DLD1 (cell line): ENCODE measurements around the gene MET.

ENCODE experiments used
- in situ Hi-C: cut with HindIII; loops from 2 replicates; pipeline ENCODE4 v1.10.0; 2017; ENCODE audit warnings: low sequenced_read_pairs

The MET gene

DNA sequence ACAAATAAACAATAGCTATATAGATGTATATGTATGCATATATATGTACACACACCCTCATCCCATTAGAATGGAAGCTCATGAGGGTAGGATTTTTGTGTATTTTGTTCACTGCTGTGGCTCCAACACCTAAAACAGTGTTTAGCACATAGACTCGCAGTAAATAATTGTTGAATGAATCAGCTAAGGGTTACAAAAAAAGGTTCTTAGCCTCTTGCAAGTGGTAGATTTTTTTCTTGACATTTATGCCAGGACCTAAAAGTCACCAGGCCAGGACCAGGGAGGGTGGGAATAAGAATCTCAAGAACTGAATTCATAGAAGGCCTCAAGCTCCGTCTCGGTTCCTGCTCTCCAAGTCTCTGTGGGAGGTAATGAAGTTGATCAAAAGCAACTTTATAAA is 107.9 kb downstream of the MET start:
- in situ Hi-C loops: no loop called here

DNA sequence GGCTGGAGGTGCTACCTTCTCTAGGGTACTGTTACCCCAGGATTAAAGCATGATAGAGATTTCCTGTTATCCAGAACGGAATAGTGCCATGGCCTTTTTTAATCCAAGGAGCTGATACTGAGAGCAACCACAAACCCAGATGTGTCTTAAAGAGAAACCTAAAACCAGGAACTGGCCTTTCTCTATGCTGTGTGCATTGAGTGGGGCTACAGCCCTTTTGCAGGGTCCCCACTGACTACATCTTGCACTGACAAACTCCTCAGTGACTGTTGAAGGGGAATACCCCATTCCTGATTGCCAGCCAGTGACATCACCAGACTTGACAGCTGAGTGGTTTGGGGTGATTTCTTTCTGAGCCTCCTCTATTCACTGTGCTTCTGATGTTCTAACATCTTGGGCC is 108.5 kb downstream of the MET start:
- in situ Hi-C loops: no loop called here

DNA sequence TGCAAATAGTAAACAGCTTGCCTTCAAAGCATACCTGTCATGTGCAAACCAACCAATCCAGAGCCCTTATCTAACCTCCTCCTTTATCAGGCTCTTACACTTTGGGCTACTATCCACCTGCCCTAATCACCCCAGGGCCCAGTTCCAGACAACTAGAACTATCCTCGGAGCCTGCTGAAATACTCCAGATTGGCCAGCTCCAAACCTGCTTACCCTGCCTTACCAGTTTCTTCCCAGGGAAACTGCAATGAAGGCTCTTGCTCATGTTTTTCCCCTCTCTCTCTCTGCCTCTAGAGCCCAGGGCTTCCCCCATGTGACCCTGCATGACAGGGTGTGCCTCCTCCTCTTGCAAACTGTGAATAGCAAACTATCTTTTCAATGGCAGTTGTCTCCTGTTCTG is 109.0 kb downstream of the MET start:
- in situ Hi-C loops: no loop called here

DNA sequence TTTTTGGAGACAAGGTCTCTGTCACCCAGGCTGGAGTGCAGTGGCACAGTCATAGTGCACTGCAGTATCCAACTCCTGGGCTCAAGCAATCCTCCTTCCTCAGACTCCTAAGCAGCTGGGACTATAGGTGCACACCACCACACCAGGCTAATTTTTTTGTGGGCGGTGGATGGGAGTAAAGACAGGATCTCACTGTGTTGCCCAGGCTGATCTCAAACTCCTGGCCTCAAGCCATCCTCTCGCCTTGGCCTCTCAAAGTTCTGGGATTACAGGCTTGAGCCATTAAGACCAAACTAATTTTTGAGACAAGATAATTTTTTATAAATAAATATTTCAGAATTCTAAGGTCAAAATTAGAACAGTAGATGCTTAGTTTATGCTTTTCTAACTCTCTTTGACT is 109.6 kb downstream of the MET start:
- in situ Hi-C loops: no loop called here

DNA sequence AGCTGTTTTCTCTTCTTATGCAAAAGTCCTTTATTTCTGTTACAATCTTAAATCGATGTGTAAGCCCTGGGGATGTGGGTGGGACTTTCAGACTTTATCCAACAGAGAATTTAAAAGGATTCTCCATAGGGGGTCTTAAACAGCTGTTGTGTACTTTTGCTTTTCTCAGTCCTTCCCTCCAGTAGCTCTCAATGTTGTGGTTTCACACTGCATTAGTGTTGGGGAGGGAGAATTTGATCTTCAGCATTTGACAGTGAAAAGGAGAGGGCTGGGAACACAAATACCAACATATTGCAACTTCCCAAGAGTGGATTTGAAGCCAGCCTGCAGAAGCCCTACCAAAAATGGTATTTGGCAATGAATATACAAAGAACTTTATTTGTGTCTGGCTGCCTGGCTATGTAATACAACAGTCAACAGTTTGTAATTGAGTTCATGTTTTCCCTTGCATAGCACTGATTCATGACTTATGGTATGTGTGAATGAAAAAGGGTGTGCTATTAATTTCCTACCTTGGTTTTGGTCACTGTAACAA is 110.2 kb downstream of the MET start:
- in situ Hi-C loops: no loop called here

DNA sequence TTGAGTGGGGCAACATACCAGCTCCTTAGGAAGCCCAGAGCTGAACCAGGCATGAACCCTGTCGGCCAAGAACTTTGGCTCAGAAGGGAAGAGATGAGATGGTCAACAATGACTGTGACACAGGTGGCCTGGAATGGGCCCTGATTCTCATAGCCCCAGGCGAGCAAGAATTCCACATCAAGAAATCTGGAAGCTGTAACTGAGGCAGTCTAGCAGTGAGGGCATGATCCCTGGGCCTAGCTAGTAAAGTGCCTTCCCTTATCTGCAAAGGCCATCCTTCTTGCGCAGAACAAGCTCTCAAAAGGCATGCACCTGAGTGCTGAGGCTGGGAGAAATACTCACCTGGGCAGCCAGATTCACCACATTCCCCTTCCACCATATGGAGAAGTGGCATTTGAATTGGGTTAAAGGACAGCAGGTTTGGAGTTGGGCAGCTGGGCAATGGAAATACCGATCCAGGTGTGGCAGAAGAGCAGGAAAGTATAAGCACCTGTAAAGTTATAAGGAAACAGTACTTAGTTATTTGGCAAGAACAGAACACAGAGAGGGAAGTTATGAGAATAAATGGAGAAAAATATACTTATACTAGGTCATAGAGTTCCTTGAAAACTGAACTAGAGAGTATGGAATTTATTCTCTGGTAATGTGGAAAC is 111.8 kb downstream of the MET start:
- in situ Hi-C loops: no loop called here

DNA sequence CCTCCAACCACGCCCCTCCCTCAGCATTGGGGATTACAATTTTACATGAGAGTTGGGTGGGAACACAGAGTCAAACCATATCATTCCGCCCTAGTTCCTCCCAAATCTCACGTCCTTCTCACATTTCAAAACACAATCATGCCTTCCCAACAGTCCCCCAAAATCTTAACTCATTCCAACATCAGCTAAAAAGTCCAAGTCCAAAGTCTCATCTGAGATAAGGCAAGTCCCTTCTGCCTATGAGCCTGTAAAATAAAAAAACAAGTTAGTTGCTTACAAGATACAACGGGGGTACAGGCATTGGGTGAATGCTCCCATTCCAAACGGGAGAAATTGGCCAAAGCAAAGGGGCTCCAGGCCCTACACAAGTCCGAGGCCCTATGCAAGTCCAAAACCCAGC is 112.7 kb downstream of the MET start:
- in situ Hi-C loops: no loop called here

DNA sequence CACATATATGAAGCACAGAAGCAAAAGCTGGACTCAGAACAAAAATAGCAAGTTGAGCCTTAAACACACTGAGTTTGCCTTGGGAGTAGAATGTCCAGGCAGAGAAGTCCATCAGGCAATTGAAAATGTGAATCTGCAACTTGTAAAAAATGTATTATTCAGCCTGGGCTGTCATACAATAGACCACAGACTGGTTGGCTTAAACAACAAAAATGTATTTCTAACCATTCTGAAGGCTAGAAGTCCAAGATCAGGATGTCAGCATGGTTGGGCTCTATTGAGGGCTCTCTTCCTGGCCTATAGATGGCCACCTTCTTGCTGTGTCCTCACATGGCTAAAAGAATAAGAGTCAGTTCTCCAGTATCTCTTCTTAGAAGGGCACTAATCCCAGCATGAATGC is 113.8 kb downstream of the MET start:
- in situ Hi-C loops: no loop called here

DNA sequence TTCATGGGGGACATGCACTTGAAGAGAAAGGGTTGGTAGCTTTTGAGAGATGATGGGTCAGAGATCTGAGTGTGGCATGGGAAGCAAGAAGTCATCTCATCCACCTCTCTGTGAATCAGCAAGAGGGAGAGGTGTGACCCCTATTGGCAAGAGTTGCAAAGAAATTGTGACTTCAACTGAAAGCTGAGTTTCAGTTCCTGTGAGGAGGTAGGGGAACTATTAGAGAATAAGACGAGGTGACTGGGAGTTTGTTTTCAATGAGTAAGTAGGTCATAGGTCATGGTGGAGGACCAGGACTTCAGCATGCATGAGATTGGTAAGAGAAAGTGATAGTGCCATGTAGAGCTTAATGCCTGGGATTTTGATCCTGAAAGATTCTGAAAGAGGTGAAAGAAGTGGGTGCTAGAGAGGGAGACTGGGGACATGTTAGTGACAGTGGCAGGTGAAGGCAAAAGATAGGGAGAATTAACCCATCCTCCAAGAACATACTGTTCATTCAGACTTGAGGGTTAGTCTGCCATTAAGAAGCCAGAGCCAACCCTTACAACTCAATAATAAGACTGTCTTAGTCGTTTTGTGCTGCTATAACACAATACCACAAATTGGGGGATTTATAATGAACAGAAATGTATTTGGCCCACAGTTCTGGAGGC is 114.9 kb downstream of the MET start:
- in situ Hi-C loops: no loop called here

DNA sequence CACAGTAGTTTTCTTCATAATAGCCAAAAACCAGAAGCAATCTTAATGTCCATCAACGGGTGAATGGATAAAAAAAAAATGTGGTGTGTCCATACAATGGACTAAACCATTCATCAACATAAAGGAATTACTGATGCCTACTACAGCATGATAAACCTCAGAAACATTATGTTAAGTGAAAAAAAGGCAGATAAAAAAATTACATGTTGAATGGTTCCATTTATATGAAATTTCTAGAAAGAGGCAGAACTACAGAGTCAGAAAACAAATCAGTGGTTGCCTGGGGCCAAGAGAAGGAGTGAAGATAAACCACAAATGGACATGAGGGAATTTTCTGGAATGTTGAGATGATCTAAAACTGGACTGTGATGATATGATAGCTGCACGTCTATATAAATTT is 115.9 kb downstream of the MET start:
- in situ Hi-C loops: no loop called here

DNA sequence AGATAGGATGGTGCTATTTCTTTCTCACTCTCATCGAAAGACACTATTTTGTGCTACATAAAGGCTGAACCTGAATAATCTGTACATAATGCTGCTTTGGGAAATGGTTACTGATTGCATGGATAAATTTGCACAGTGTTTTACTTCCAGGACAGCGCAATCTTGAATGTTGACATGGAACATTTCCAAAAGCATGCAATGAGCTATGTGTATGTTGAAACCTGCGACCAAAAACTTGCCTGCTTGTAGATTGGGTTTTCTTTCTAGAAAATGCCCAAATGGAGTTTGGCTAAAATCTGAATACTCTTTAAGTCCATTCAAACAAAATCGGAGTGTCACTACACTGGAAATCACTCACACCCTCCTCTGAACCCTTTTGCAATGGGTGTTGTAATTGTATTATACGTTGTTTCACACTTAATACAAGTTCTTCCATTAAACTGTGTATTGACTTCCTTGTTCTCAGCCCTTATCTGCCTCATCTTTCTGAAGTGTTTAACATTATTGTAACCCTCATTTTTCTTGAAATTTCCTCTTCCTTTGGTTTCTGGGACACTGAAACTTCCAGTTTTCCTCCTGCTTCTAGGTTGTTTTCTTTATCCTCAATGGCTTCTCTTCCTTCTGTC is 116.7 kb downstream of the MET start:
- in situ Hi-C loops: no loop called here

DNA sequence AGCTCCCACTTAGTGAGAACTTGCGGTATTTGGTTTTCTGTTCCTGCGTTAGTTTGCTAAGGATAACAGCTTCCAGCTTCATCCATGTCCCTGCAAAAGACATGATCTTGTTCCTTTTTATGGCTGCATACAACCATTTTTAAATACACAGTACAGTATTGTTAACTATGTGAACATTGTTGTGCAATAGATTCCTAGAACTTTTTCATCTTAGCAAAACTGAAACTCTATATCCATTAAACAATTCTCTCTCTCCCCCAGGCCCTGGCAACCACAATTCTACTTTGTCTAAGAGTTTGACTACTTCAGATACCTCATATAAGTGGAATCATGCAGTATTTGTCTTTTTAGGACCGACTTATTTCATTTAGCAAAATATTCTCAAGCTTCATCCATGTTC is 118.0 kb downstream of the MET start:
- in situ Hi-C loops: loop anchor here (5.0 kb wide), 1 partner anchor 198 kb away; no protein-coding TSS in a partner anchor

DNA sequence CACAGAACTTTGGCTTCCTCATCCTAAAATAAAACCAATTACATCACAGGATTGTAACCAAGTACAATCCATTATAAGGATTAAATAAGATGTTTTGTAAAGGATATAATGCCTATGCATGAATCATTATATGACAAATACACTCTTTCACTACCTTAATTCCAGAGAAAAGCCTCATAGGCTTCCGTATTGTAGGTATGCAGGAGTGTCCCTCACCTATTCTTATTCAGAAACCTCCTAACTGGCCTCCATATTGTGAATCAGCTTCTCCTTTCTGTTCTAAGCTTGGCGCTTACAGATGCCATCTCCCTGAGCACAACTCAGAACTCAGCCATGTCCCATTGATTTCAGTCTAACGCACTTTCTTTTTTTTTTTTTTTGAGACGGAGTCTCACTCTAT is 120.8 kb downstream of the MET start:
- in situ Hi-C loops: loop anchor here (5.0 kb wide), 1 partner anchor 201 kb away; no protein-coding TSS in a partner anchor

DNA sequence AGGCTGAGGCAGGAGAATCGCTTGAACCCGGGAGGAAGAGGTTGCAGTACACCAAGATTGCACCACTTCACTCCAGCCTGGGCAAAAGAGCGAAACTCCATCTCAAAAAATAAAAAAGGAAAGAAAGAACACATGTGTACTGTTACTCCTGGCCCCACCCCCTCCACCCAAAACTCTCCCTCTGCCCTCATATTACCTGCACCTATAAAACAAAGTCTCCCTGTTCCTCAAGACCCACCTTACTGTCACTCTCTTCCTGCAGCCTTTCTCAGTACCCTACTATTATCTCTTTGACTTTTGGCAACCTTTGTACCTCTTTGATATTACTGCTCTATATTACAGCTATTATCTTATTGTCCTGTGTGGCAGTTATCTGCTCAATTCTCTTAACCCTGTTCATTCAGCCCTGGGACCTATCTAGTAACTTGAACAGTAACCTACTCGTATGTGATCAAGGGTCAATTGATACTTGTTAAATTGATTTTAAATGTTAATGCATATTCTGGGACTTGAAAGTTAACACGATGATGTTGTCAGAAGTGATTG is 121.9 kb downstream of the MET start:
- in situ Hi-C loops: loop anchor here (5.0 kb wide), 1 partner anchor 202 kb away; no protein-coding TSS in a partner anchor

DNA sequence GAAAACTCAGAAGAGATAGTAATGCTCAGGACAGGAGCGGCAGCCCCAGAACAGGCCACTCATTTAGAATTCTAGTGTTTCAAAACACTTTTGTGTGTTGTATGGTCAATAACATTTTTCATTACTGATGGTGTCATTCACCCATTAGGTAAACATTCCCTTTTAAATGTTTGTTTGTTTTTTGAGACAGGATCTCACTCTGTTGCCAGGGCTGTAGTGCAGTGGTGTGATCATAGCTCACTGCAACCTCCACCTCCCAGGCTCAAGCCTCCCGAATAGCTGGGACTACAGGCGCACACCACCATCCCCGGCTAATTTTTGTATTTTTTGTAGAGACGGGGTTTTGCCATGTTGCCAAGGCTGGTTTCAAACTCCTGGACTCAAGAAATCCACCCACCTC is 124.5 kb downstream of the MET start:
- in situ Hi-C loops: no loop called here

DNA sequence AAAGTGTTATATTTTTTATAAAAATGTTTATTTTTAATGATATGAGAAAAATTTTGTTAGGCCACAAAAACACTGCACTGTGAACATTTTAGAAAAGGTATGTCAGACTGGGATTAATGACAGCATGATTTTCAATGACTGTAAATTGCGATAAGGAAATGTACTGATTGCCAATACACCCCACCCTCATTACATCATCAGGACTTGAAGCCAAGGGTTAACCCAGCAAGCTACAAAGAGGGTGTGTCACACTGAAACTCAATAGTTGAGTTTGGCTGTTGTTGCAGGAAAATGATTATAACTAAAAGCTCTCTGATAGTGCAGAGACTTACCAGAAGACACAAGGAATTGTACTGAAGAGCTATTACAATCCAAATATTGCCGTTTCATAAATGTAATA is 125.6 kb downstream of the MET start:
- in situ Hi-C loops: no loop called here

DNA sequence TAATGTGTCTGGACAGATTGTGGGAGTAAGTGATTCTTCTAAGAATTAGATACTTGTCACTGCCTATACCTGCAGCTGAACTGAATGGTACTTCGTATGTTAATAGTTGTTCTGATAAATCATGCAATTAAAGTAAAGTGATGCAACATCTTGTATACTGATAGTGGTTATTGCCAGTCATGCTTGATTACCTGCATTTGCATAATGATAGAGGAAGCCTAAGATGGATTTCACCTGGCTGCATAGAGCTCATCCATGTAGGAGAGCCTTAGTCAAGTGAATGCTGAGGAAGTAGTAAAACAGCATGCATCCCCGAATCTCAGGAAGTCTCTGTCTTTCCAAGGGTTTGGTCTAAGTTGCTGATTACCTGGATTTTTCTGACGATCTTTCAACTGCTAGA is 126.2 kb downstream of the MET start:
- in situ Hi-C loops: no loop called here

DNA sequence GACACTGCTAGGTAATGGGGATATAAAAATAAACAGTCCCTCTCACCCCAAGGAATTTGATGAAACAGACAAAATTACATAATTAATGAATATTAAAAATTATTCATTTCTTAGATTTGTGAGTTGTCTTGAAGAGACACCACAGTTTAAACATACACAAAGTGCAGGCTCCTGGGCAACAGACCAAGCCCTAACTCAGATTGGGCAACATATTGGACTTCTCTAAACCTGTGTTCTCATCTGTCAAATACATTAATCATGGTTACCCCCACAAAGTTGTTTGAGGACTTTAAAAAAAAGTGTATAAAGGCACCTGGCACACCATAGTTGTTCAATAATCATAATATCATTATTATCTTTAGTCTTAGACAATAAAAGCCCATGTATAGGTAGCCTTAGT is 127.9 kb downstream of the MET start:
- in situ Hi-C loops: no loop called here

DNA sequence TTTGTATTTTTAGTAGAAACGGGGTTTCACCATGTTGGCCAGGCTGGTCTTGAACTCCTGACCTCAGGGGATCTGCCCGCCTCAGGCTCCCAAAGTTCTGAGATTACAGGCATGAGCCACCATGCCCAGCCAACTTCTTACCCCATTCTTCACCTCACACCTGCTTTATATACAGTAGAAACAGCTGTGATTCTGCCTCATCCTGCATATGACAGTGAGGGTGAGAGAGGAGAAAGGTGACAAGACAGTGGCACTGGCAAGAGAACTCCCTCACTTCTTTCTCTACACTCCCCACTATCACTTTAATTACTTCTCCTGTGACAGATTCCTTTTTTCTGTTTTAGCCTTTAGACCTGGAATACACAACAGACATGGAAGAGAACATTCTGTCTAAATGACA is 128.6 kb downstream of the MET start:
- in situ Hi-C loops: no loop called here

DNA sequence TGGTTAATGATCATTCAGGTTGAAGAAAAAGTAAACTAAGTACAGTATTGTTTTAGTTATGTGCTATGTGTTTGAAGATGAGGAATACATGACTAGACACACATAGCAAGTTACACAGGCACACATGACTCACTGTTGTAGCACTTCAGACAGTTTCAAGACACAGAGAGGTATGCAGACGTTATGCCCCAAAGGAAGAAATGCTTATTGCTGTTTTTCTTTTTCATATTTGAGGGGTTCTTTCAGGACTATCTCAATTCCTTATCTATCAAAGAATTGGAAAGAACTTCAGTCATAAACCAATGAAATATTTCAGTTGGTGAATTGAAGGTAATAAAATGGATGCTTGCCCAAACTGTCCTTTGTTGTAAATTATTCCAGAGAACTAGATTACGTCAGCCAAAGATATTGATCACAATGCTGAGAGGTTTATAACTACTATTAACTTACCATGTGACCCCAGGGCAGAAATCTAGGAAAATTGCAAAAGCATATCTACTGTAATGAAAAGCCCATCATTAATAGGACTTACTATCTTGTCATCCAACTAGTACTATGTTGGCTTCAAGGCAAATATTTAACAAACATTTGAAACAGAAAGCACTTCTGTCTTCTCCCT is 129.2 kb downstream of the MET start:
- in situ Hi-C loops: no loop called here

DNA sequence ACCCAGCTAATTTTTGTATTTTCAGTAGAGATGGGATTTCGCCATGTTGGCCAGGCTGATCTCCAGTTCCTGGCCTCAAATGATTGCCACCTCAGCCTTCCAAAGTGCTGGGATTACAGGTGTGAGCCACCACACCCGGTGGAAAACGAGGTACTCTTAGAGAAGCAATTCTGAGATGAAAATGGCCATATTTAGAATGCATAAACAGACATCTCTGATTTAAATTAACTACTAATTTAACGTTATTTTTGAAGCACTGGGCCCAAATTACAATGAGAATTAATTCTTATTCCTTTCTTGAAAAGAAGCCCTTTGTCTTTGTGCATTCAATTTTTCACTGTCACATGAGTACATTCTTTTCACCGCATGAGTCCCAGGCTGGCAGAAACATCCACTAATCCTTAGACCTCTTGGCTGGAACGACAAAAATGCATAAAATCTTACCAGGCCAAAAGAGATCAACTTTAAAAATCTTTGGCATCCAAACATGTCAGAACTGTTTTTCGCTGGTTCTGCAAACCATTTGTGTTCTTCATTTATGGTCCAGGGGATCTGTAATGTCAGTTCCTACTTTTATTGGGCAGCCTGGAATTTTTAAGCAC is 130.2 kb downstream of the MET start:
- in situ Hi-C loops: no loop called here
